Measurements from ENCODE around the gene KIF26B. TPM values are rescaled to one million over a fixed set of nuclear protein-coding genes. Genes with fewer than 3 reads are reported as not detected.
"Not testable (repeated sequence)": the region's sequence is repeated elsewhere in the genome, so short reads cannot be mapped to it uniquely, and the experiment has no call there.

Gene KIF26B
- total and polyA plus RNA-seq, 7 donors = 0.01 to 0.32 (median 0.06) TPM

DNA sequence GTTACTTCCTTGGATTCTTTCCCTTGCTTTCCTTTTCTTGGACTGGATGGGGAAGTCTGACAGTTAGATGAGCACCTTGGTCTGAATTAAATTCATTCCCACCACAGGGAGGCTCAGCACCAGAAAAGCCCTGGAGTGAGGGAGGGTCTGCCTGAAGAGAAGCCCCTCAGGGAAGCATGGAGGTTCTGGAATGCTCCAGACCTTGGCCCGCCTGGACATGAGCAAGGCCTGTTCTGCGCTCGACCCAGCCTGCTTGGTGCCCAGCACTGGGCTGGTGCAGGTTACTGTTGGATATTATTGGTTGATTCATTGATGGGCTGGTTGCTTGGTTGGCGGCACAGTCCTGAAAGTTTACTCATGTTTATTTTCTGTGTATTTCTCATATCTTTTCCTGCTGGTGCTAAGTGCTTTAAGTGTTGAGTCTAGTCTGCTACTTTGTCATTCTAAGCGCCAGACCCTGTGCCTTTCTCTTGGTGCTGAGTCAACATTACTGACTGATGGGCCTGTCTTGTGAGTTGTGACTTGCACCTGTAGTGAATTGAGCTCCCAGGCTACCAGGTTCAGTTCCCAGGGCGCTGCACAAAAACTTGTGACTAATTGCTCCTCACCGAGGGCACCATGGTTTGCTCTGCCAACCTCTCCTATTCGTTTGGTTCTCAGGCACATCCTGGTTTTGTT lies 538.5 kb downstream of the KIF26B start:
- TF ChIP-seq, protein P1, sequence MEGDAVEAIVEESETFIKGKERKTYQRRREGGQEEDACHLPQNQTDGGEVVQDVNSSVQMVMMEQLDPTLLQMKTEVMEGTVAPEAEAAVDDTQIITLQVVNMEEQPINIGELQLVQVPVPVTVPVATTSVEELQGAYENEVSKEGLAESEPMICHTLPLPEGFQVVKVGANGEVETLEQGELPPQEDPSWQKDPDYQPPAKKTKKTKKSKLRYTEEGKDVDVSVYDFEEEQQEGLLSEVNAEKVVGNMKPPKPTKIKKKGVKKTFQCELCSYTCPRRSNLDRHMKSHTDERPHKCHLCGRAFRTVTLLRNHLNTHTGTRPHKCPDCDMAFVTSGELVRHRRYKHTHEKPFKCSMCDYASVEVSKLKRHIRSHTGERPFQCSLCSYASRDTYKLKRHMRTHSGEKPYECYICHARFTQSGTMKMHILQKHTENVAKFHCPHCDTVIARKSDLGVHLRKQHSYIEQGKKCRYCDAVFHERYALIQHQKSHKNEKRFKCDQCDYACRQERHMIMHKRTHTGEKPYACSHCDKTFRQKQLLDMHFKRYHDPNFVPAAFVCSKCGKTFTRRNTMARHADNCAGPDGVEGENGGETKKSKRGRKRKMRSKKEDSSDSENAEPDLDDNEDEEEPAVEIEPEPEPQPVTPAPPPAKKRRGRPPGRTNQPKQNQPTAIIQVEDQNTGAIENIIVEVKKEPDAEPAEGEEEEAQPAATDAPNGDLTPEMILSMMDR (IDR thresholded peaks at IDR 0.05) = no peak
- Histone ChIP-seq H3K9me3 (no peaks in the 10 kb centered on the region), H3K4me3 (no peak overlapping the region), H3K27me3 (ENCODE audit: insufficient read depth in 3 of 3, low read length in 2 of 3) (peaks cover 0 to 5% (median 0%) of the 10 kb centered on the region in 3 donors), H3K36me3 (ENCODE audit: insufficient read depth in 1 of 2, low read depth in 1 of 2) (no peaks in the 10 kb centered on the region), H3K4me1 (no peaks in the 10 kb centered on the region), H3K27ac (no peak overlapping the region)
- DNase-seq (no peak), ATAC-seq (no peak)
- intact Hi-C loops (cut with DNase I) = no loop called here
- WGBS, 3 donors = 79 to 85% (median 79%) methylated on average over 8 of the region's 8 CpGs

- H3K4me3 ChIP-seq = no peak overlapping the region
- H3K4me1 ChIP-seq = no peaks in the 10 kb centered on the region
- intact Hi-C loops (cut with DNase I) = no loop called here
- ATAC-seq = no peak
- no peaks in the 10 kb centered on the region for H3K9me3 ChIP-seq
- 85 to 86% (median 86%) methylated on average over 19 of the region's 19 CpGs for WGBS, 3 donors
- DNase-seq = no peak
- H3K27ac ChIP-seq = no peak overlapping the region
- TF ChIP-seq, protein P1 (IDR thresholded peaks at IDR 0.05) = no peak
- peaks cover 0 to 5% (median 0%) of the 10 kb centered on the region in 3 donors for H3K27me3 ChIP-seq (ENCODE audit: insufficient read depth in 3 of 3, low read length in 2 of 3)
- no peaks in the 10 kb centered on the region for H3K36me3 ChIP-seq (ENCODE audit: insufficient read depth in 1 of 2, low read depth in 1 of 2)
These were observed 539.4 kb downstream of the KIF26B start for GRCh38 chr1:245693941-245694752.

DNA sequence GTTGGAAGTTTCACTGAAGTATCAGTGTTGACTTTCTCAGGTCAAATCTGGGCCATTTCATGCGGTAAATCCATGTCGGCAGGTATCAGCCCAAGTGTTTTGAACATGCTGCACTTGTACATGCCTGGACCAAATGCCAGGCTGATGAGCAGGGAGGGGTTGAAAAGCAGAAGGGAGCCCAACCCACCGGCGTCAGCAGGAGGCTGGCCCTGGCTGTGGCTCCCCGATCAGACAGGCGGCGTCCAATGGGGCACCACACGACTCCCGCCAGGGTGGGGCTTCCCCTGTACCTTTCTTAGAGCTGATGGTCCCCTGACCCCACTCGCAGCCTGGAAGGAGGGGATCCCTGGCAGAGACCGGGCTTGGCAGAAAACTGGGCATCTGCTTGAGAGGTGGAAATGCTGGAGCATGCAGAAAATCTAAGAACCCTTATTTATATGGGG lies 540.0 kb downstream of the KIF26B start:
- TF ChIP-seq, protein P1 (IDR thresholded peaks at IDR 0.05) = no peak
- WGBS, 3 donors = 62 to 75% (median 67%) methylated on average over 11 of the region's 11 CpGs

DNA sequence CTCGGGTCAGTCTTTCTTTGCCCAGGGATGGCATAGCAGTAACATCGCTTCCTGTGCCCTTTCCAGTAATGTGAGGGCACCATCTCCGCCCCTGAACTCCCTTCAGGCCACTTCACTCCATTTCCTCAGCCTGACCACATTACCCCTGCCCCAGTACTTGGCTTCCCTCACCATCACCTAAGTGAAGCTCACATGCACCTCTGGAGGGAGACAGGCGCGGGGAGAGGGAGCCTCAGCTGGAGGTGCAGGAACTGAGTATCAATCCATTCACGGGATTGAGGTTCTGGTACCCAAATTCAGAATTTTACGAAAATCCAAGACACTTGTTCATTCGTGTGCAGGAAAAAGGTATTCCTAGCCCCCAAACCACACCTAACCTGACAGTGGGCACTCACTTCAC lies 540.4 kb downstream of the KIF26B start:
- H3K9me3 ChIP-seq = no peaks in the 10 kb centered on the region
- 81 to 89% (median 84%) methylated on average over 8 of the region's 8 CpGs for WGBS, 3 donors
- no peak overlapping the region for H3K4me3 ChIP-seq
- TF ChIP-seq, protein P1 (IDR thresholded peaks at IDR 0.05) = no peak
- no peak for ATAC-seq
- no peak overlapping the region for H3K27ac ChIP-seq
- no peaks in the 10 kb centered on the region for H3K36me3 ChIP-seq (ENCODE audit: insufficient read depth in 1 of 2, low read depth in 1 of 2)
- peaks cover 0 to 3% (median 0%) of the 10 kb centered on the region in 3 donors for H3K27me3 ChIP-seq (ENCODE audit: insufficient read depth in 3 of 3, low read length in 2 of 3)
- intact Hi-C loops (cut with DNase I) = no loop called here
- no peak for DNase-seq
- no peaks in the 10 kb centered on the region for H3K4me1 ChIP-seq

More for the DNA sequence above, 540.0 kb downstream of the KIF26B start:
- H3K4me3 ChIP-seq = no peak overlapping the region
- H3K9me3 ChIP-seq = no peaks in the 10 kb centered on the region
- DNase-seq (no peak), ATAC-seq (no peak)
- intact Hi-C loops (cut with DNase I) = no loop called here
- no peaks in the 10 kb centered on the region for H3K4me1 ChIP-seq
- no peaks in the 10 kb centered on the region for H3K36me3 ChIP-seq (ENCODE audit: insufficient read depth in 1 of 2, low read depth in 1 of 2)
- peaks cover 0 to 5% (median 0%) of the 10 kb centered on the region in 3 donors for H3K27me3 ChIP-seq (ENCODE audit: insufficient read depth in 3 of 3, low read length in 2 of 3)
- no peak overlapping the region for H3K27ac ChIP-seq

DNA sequence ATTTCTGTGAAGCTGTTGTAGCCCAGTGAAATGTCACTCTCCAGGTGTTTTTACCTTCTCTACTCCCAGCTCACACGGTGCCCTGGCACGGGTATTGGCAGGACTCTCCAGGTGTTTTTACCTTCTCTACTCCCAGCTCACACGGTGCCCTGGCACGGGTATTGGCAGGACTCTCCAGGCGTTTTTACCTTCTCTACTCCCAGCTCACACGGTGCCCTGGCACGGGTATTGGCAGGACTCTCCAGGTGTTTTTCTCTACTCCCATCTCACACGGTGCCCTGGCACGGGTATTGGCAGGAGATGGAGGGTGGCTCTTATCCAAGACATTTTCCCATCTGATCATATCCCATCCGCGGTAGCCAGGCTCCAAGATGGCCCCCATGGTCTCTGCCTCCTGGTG lies 540.9 kb downstream of the KIF26B start:
- H3K27ac ChIP-seq; H3K9me3 ChIP-seq; H3K36me3 ChIP-seq (ENCODE audit: insufficient read depth in 1 of 2, low read depth in 1 of 2); H3K4me1 ChIP-seq; intact Hi-C loops (cut with DNase I); DNase-seq; H3K27me3 ChIP-seq (ENCODE audit: insufficient read depth in 3 of 3, low read length in 2 of 3); ATAC-seq; H3K4me3 ChIP-seq: not testable (repeated sequence)
- WGBS, 3 donors = 84 to 92% (median 91%) methylated on average over 8 to 10 of the region's 11 CpGs
